K562 (cell line): ENCODE data around the gene SLITRK2. TPM values are rescaled to one million over a fixed set of nuclear protein-coding genes. Genes with fewer than 3 reads are reported as not detected.

Experiments
- ATAC-seq: fragments of 200-7000 bp; cut with Tn5 transposase; 3 replicates; pipeline ENCODE4 v1.9.1; 2020; ENCODE audit warnings: moderate library complexity
- BruUV-seq: library from RNA; stranded (reverse); fragments of 400-500 nt; replicated peaks from 2 replicates; lab custom pipeline; 2021; lab: Mats Ljungman, UMichigan
- CTCF ChIA-PET: fragments of 300-600 bp; formaldehyde crosslinking; extraction: SDS; loops from one replicate; lab custom pipeline; 2021; ENCODE audit warnings: low intra/inter-chr PET ratio; lab: Yijun Ruan, JAX
- POLR2A ChIA-PET: fragments of 300-600, 350-650 bp; sonication (Branson Sonifier 250); formaldehyde crosslinking; extraction: SDS; loops from one replicate; lab custom pipeline; 2021; ENCODE audit warnings: antibody characterized with exemption, inconsistent platforms; lab: Yijun Ruan, JAX
- DNase-seq, 4 experiments: peaks; one replicate each; pipeline versions ENCODE4 v3.0.0 to v3.0.0-alpha.2; 2011 to 2018; ENCODE audit warnings: low spot score in 3 of 4, mixed read lengths in 3 of 4; ENCODE audit errors: extremely low read depth in 1 of 4
- FAIRE-seq: peaks from 2 replicates; lab custom pipeline; 2011; peaks lifted over from hg19 to GRCh38; lab: Jason Lieb, UNC
- H2AFZ ChIP-seq: 2 replicates; pipeline ENCODE4 v1.6.0; 2011; ENCODE audit warnings: low read depth, low read length, control low read depth, inconsistent platforms
- H3K27ac ChIP-seq: fragments of 200-600 bp; 3 replicates; pipeline ENCODE4 v1.8.0; 2011; ENCODE audit warnings: low read depth, mild to moderate bottlenecking, control low read depth, inconsistent platforms, low read length, moderate library complexity, mixed read lengths; ENCODE audit errors: extremely low read depth
- H3K27me3 ChIP-seq, 2 experiments: fragments of 300-600 bp in 1 of 2; 2 replicates in 1 of 2; 3 replicates in 1 of 2; pipeline versions ENCODE4 v1.6.0 to v1.8.0; 2011; ENCODE audit warnings: inconsistent platforms in 2 of 2, low read length in 2 of 2, mild to moderate bottlenecking in 1 of 2, mixed read lengths in 1 of 2, moderate library complexity in 1 of 2; ENCODE audit not compliant: control insufficient read depth in 2 of 2, insufficient read depth in 2 of 2
- H3K36me3 ChIP-seq: fragments of 300-600 bp; 3 replicates; pipeline ENCODE4 v1.8.0; 2011; ENCODE audit warnings: mild to moderate bottlenecking, low read length, inconsistent platforms; ENCODE audit not compliant: control insufficient read depth, insufficient read depth
- H3K4me1 ChIP-seq, 2 experiments: fragments of 200-600 bp in 1 of 2; replicated peaks in 1 of 2; 2 replicates in 1 of 2; 3 replicates in 1 of 2; pipeline versions ENCODE4 v1.5.1 to v1.8.0; 2011; ENCODE audit warnings: inconsistent platforms in 2 of 2, low read length in 2 of 2, mild to moderate bottlenecking in 1 of 2, mixed read lengths in 1 of 2, moderate library complexity in 1 of 2; ENCODE audit not compliant: control insufficient read depth in 2 of 2, insufficient read depth in 2 of 2
- H3K4me2 ChIP-seq: 2 replicates; pipeline ENCODE4 v1.6.1; 2011; ENCODE audit warnings: low read length, control low read depth, inconsistent platforms, mixed read lengths; ENCODE audit not compliant: insufficient read depth
- H3K4me3 ChIP-seq: fragments of 200-600 bp; sonication (generic), shearing (Covaris generic); 2 replicates; pipeline ENCODE4 v1.5.1; 2016; ENCODE audit warnings: control low read depth, inconsistent platforms
- H3K79me2 ChIP-seq: fragments of 200-600 bp; 3 replicates; pipeline ENCODE4 v1.8.0; 2011; ENCODE audit warnings: low read length, inconsistent platforms; ENCODE audit not compliant: control insufficient read depth, insufficient read depth
- H3K9ac ChIP-seq, 2 experiments: 2 replicates each; pipeline versions ENCODE4 v1.6.0 to v1.6.1; 2011; ENCODE audit warnings: low read depth in 2 of 2, low read length in 2 of 2, control low read depth in 1 of 2, inconsistent platforms in 1 of 2, mild to moderate bottlenecking in 1 of 2, mixed read lengths in 1 of 2; ENCODE audit not compliant: insufficient read depth in 1 of 2
- H3K9me1 ChIP-seq: one replicate; pipeline ENCODE4 v1.6.0; 2011; ENCODE audit warnings: inconsistent platforms, mild to moderate bottlenecking, low read length, moderate library complexity; ENCODE audit not compliant: control insufficient read depth, insufficient read depth
- H3K9me3 ChIP-seq: replicated peaks from 2 replicates; pipeline ENCODE4 v1.5.1; 2011; ENCODE audit warnings: low read depth, low read length, inconsistent platforms; ENCODE audit not compliant: control insufficient read depth, insufficient read depth
- H4K20me1 ChIP-seq: replicated peaks from 2 replicates; pipeline ENCODE4 v1.6.1; 2011; ENCODE audit warnings: low read length, inconsistent platforms, mixed read lengths; ENCODE audit not compliant: control insufficient read depth, insufficient read depth
- BRF1 ChIP-seq: IDR thresholded peaks from 3 replicates; pipeline ENCODE4 v1.6.1; 2011; ENCODE audit warnings: borderline replicate concordance, mild to moderate bottlenecking; ENCODE audit not compliant: insufficient read length; ENCODE audit errors: extremely low read depth
- CBFA2T3 ChIP-seq: fragments of 450-650 bp; IDR thresholded peaks from 2 replicates; pipeline ENCODE4 v1.6.1; 2017
- DIDO1 ChIP-seq: fragments of 450-650 bp; IDR thresholded peaks from 2 replicates; pipeline ENCODE4 v1.6.1; 2016; ENCODE audit warnings: low read depth, missing biosample characterization, missing genetic modification characterization
- TRIM24 ChIP-seq, 2 experiments: fragments of 450-650 bp; IDR thresholded peaks; 2 replicates each; pipeline ENCODE4 v1.6.1; 2016
- WGBS: fragments of 100-300 bp; shearing (Covaris generic); methylation state at CpG from one replicate; pipeline ENCODE4 v1.1.6; 2016; ENCODE audit warnings: low coverage, mixed read lengths; ENCODE audit not compliant: insufficient coverage; ENCODE audit errors: missing lambda C conversion rate; 5-methylcytosine and 5-hydroxymethylcytosine counted together
- in situ Hi-C: fragments of 300-500 bp; cut with MboI; formaldehyde crosslinking; loops from 4 replicates; pipeline ENCODE4 v1.15.0; 2018; ENCODE audit warnings: inconsistent platforms, mixed read lengths
- intact Hi-C: fragments of 100-400 bp; cut with micrococcal nuclease; formaldehyde crosslinking; loops from 2 replicates; pipeline ENCODE4 v1.14.2; 2022
- polyA plus RNA-seq, 8 experiments: library from polyadenylated mRNA; depleted of rRNA in 4 of 8; stranded (reverse) in 5 of 8; unstranded in 3 of 8; fragments of >200 nt; fragmentation: Nextera tagmentation in 2 of 8; fragmentation: Illumina TruSeq in 1 of 8; extraction: Ambion mirVana in 2 of 8; extraction: Trizol in 1 of 8; gene quantifications; 2 replicates each; pipeline versions ENCODE4 v1.2.1 to v1.2.3, GENCODE V29; 2011 to 2014; ENCODE audit warnings: inconsistent platforms in 1 of 8, missing spikeins in 1 of 8
- total RNA-seq, 7 experiments: library from RNA; depleted of rRNA in 6 of 7; stranded (reverse); fragments of >200 nt in 6 of 7; fragmentation: Illumina TruSeq in 2 of 7; extraction: Trizol in 2 of 7; gene quantifications; 2 replicates each; pipeline versions ENCODE4 v1.2.1 to v1.2.3, GENCODE V29; 2011 to 2021; ENCODE audit warnings: low replicate concordance in 1 of 7
- TF ChIP-seq, protein P1 (sequence below), 2 experiments: fragments of 450-650 bp; formaldehyde crosslinking in 1 of 2; IDR thresholded peaks; 2 replicates each; pipeline versions ENCODE4 v1.4.0 to v1.6.1; 2014 to 2020; ENCODE audit warnings: mild to moderate bottlenecking in 2 of 2, borderline replicate concordance in 1 of 2, low read depth in 1 of 2

Gene SLITRK2
- total and polyA plus RNA-seq, 9 of the 15 experiments (the other 6 are each of a cell fraction or from before 2014, with no cell fraction given), result not detected

DNA sequence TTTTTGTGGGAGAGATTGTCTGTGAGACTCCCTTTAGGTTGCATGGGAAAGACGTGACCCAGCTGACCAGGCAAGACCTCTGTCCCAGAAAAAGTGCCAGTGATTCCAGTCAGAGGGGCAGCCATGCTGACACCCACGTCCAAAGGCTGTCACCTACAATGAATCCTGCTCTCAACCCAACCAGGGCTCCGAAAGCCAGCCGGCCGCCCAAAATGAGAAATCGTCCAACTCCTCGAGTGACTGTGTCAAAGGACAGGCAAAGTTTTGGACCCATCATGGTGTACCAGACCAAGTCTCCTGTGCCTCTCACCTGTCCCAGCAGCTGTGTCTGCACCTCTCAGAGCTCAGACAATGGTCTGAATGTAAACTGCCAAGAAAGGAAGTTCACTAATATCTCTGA is 5.5 kb downstream of the SLITRK2 start:
- no peak for FAIRE-seq
- Histone ChIP-seq H3K4me3 (no peak overlapping the region), H3K79me2 (no peaks in the 10 kb centered on the region), H2AFZ (no peak overlapping the region), H3K9ac (no peak overlapping the region), H3K9me3 (no peaks in the 10 kb centered on the region), H3K36me3 (no peaks in the 10 kb centered on the region), H3K27ac (no peak overlapping the region), H3K4me1 (no peaks in the 10 kb centered on the region), H4K20me1 (no peaks in the 10 kb centered on the region), H3K27me3 (no peaks in the 10 kb centered on the region), H3K9me1 (no peaks in the 10 kb centered on the region), H3K4me2 (no peak overlapping the region)
- ChIA-PET CTCF (no interaction called here), POLR2A (no interaction called here)
- no peak for TF ChIP-seq CBFA2T3
- no peak for TF ChIP-seq TRIM24 (IDR thresholded peaks at IDR 0.05)
- no peak for TF ChIP-seq DIDO1
- TF ChIP-seq BRF1, result no peak
- TF ChIP-seq, protein P1, sequence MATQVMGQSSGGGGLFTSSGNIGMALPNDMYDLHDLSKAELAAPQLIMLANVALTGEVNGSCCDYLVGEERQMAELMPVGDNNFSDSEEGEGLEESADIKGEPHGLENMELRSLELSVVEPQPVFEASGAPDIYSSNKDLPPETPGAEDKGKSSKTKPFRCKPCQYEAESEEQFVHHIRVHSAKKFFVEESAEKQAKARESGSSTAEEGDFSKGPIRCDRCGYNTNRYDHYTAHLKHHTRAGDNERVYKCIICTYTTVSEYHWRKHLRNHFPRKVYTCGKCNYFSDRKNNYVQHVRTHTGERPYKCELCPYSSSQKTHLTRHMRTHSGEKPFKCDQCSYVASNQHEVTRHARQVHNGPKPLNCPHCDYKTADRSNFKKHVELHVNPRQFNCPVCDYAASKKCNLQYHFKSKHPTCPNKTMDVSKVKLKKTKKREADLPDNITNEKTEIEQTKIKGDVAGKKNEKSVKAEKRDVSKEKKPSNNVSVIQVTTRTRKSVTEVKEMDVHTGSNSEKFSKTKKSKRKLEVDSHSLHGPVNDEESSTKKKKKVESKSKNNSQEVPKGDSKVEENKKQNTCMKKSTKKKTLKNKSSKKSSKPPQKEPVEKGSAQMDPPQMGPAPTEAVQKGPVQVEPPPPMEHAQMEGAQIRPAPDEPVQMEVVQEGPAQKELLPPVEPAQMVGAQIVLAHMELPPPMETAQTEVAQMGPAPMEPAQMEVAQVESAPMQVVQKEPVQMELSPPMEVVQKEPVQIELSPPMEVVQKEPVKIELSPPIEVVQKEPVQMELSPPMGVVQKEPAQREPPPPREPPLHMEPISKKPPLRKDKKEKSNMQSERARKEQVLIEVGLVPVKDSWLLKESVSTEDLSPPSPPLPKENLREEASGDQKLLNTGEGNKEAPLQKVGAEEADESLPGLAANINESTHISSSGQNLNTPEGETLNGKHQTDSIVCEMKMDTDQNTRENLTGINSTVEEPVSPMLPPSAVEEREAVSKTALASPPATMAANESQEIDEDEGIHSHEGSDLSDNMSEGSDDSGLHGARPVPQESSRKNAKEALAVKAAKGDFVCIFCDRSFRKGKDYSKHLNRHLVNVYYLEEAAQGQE (IDR thresholded peaks at IDR 0.05; ENCODE audit: borderline replicate concordance), result no peak
- TF ChIP-seq, protein P1 (CRISPR knock-in tag; IDR thresholded peaks at IDR 0.05; ENCODE audit: low read depth), result no peak
- no TSS peak for BruUV-seq
- DNase-seq, result no peak
- in situ Hi-C loops (no loop called here), intact Hi-C loops (no loop called here)
- ATAC-seq, result no peak
- 0% methylated on average over 6 of the region's 7 CpGs for WGBS
